Activated naive CD8-positive, alpha-beta T cell treated with anti-CD3 and anti-CD28 coated beads, Interleukin-2, amount 10 ng/mL, durations not matched to agents 7 days and 5 days (primary cell): Measurements from ENCODE around the gene SERPINA1. TPM values are rescaled to one million over a fixed set of nuclear protein-coding genes. Genes with fewer than 3 reads are reported as not detected.
"Not testable (repeated sequence)": the region's sequence is repeated elsewhere in the genome, so short reads cannot be mapped to it uniquely, and the experiment has no call there.

Source experiments
- ATAC-seq: fragments of 150-1000 bp; cut with Tn5 transposase; one replicate; pipeline ENCODE4 v1.10.0; 2021; ENCODE audit warnings: low read depth, moderate library complexity
- POLR2A ChIA-PET: fragments of 350-600 bp; sonication (Branson Sonifier 250); formaldehyde crosslinking; loops from one replicate; lab custom pipeline; 2021; ENCODE audit warnings: antibody characterized with exemption; lab: Charles Lee
- DNase-seq: peaks from one replicate; pipeline ENCODE4 v3.0.0; 2021
- H3K27ac Mint-ChIP-seq: one replicate; pipeline ENCODE4 v1.8.0; 2022; ENCODE audit warnings: mild to moderate bottlenecking, mixed read lengths
- H3K27me3 Mint-ChIP-seq: one replicate; pipeline ENCODE4 v1.8.0; 2022; ENCODE audit warnings: mild to moderate bottlenecking, moderate library complexity, mixed read lengths
- H3K36me3 Mint-ChIP-seq: one replicate; pipeline ENCODE4 v1.8.0; 2021; ENCODE audit warnings: mild to moderate bottlenecking, mixed read lengths
- H3K4me1 Mint-ChIP-seq: one replicate; pipeline ENCODE4 v1.8.0; 2021; ENCODE audit warnings: mixed read lengths
- H3K4me3 Mint-ChIP-seq: one replicate; pipeline ENCODE4 v1.8.0; 2022; ENCODE audit warnings: mild to moderate bottlenecking, moderate library complexity, mixed read lengths
- H3K9me3 Mint-ChIP-seq: one replicate; pipeline ENCODE4 v1.8.0; 2021; ENCODE audit warnings: mixed read lengths
- total RNA-seq, 2 experiments: library from RNA; stranded (reverse); gene quantifications; one replicate each; pipeline ENCODE4 v1.2.3, GENCODE V29; 2021

Gene SERPINA1
- total RNA-seq, 2 experiments from 2014 or later = 0.20 TPM; not detected in 1

DNA sequence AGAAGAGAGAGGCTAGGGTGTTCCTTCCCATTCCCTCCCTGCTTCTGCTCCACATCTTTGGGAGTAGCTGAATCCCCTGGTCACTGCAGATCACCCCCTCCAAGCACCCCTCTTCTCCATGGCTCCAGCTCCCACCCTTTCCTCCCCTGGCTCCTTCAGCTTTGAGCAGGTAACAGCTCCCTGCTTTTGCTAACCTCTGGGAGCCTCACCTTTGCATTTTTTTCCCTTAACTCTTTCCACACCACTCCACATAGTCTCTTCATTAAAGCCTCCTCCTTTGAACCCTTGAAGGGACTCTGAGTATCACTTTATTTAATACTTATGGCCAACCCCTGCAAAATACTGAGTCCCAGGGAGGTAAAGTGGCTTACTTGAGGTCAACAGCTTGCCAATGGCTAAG, 39.6 kb downstream of the SERPINA1 start:
- Mint-ChIP-seq H3K4me3 (no peak overlapping the region), H3K4me1 (no peaks in the 10 kb centered on the region), H3K27ac (no peak overlapping the region), H3K36me3 (no peaks in the 10 kb centered on the region), H3K27me3 (peaks cover under 1% of the 10 kb centered on the region), H3K9me3 (peaks cover 3% of the 10 kb centered on the region)
- DNase-seq (no peak), ATAC-seq (no peak)
- POLR2A ChIA-PET = no interaction called here

DNA sequence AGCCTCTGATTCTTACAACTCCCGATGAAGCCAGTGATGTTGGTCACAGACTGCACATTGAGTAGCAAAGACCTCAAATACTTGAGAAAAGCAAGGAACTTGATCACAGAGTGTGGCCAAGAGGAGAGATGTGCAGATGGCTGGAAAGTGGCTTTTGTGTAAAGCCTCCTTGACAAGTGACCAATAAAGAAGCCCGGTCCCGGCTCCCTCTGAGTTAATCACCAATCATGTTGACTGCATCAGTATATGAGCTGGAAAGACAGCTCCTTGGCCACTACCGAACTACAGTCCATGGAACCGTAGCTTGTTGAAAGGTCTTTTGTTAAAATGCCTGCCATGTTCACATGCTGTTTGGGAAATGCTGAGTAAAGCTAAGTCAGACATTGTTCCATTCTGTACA, 41.6 kb downstream of the SERPINA1 start:
- ATAC-seq (no peak), DNase-seq (no peak)
- Mint-ChIP-seq H3K4me1 (no peaks in the 10 kb centered on the region), H3K36me3 (no peaks in the 10 kb centered on the region), H3K27ac (no peak overlapping the region), H3K4me3 (no peak overlapping the region), H3K27me3 (no peaks in the 10 kb centered on the region), H3K9me3 (peaks cover 2% of the 10 kb centered on the region)
- POLR2A ChIA-PET = no interaction called here

DNA sequence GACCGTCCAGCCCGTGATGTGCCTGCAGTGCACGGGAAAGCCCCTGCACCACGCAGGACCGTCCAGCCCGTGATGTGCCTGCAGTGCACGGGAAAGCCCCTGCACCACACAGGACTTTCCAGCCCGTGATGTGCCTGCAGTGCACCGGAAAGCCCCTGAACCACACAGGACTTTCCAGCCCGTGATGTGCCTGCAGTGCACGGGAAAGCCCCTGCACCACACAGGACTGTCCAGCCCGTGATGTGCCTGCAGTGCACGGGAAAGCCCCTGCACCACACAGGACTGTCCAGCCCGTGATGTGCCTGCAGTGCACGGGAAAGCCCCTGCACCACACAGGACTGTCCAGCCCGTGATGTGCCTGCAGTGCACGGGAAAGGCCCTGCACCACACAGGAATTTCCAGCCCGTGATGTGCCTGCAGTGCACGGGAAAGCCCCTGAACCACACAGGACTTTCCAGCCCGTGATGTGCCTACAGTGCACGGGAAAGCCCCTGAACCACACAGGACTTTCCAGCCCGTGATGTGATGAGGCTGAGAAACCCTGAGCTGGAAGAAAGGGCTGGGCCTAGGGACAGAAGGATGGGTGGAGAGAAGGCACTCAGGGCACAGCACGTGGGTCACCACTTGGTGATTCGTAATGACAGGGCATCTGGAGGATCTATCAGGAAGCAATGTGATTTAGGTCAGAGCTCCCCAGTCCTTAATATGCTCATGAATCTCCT, 42.2 kb downstream of the SERPINA1 start:
- DNase-seq, H3K27ac Mint-ChIP-seq, H3K9me3 Mint-ChIP-seq, H3K4me3 Mint-ChIP-seq, POLR2A ChIA-PET, H3K4me1 Mint-ChIP-seq, ATAC-seq, H3K27me3 Mint-ChIP-seq, H3K36me3 Mint-ChIP-seq: not testable (repeated sequence)

DNA sequence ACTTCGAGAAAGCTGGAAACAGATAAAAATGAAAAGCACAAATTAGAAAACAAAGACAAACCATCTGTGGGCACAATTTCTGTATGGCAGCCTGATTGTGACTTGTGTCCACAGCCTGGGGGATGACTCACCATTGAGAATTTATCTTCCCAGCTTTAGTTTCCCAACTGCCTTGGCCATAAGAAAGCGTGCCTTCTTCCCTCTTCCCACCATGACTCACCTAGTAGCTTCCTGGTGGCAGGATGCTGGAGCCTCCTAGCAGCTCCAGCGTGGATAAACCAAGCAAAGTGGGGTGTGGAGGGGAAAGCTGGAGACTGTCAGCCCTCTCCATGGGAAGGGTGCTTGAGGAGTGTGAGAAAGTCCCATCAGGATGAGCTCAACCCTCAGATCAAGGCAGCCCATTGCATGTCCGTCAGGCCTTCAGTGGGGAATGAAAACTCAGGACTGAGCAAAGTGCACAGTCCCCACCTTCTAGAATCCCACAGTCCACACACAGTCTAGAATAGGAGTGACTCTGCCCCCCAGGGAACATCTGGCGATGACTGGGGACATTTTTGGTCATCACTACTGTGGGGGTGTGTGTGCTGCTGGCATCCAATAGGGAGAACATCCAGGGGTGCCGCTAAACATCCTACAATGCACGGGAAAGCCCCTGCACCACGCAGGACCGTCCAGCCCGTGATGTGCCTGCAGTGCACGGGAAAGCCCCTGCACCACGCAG, 42.9 kb downstream of the SERPINA1 start:
- peaks cover 3% of the 10 kb centered on the region for H3K27me3 Mint-ChIP-seq
- H3K9me3 Mint-ChIP-seq = peaks cover 3% of the 10 kb centered on the region
- POLR2A ChIA-PET = no interaction called here
- H3K4me1 Mint-ChIP-seq = no peaks in the 10 kb centered on the region
- H3K36me3 Mint-ChIP-seq = no peaks in the 10 kb centered on the region
- no peak overlapping the region for H3K4me3 Mint-ChIP-seq
- H3K27ac Mint-ChIP-seq = no peak overlapping the region
- no peak for DNase-seq
- ATAC-seq = no peak

DNA sequence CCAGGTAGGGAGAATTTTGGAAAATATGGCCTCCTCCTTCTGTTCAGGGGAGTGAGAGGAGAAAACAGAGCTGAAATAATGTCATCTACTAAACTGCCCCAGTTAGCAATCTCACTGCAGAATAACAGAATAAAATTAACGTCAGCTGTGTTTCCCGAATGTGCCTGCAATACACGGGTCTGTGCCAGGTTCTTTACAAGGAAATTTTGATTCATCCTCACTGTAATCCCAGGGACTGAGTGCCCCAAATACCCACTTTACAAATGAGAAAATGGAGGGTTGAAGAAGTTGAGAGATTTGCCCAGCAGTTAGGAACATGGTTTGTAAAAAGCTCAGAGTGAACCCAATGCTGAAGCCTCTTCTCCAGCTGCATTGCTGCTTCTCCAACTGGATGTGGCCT, 44.0 kb downstream of the SERPINA1 start:
- no peak for ATAC-seq
- no peak overlapping the region for H3K4me3 Mint-ChIP-seq
- H3K9me3 Mint-ChIP-seq = peaks cover 3% of the 10 kb centered on the region
- POLR2A ChIA-PET = no interaction called here
- H3K27me3 Mint-ChIP-seq = peaks cover 3% of the 10 kb centered on the region
- H3K4me1 Mint-ChIP-seq = no peaks in the 10 kb centered on the region
- no peak overlapping the region for H3K27ac Mint-ChIP-seq
- H3K36me3 Mint-ChIP-seq = no peaks in the 10 kb centered on the region
- no peak for DNase-seq

DNA sequence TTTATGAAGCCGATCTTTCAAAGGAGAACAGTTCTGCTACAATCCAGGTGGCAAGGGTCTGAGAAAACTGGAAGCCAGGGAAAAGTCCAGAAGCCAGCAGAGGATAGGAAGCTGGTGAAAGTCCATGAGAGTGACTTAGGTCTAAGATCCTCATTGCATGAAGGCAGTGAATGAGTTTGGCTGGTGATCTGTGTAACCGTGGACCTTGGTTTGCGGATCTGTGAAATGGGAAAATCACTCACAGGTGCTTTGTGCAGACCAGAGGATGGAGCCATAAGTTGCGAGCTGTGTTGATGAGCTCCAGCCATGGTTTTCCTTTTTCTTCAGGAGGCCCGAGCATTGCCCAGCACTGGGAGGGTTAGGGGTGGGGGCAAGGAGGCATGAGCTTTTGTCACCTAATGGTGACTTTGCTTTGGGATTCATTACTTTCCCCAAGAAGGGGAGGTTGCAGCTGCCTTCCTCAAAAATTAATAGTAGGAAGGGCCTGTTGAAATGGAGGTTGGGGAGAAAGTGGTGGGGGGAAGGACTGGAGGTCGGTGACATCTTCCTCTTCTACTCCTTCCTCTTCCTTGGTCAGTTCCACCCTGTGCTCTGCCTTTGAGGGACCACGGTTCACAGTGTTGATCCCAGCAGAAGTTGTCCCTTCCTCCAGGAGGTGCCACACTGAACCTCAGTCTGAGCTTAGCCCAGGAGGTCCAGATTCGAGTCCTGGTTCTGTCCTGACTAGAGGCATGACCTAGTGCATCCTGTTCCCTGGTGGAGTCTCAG, 45.0 kb downstream of the SERPINA1 start:
- no peaks in the 10 kb centered on the region for H3K36me3 Mint-ChIP-seq

DNA sequence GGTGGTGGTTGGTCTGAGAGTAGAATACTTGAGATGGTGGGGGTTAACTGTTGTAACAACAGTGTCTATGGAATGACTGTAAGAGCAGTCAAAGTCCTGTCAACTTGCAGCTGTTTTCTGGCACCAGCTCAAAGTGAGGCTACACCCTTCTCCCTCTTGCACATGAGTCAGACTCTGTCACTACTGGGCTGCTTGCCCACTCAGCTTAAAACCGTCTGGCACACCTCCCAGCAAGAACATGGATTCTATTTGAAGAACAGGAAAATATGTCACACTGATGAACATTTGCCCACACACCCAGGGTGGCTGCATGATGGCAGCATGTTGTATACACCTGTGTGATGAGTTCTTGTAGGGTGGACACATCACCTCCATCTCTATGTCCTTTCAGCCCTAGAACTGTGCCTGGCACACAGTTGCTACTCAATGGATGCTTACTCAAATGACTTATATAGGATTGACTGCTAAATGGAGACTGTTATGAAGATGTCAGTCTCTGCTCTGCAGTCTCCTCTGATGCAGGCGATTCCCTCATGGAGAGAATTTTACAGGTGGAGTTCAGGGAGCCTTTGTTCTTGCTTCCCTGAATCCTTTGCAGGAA, 46.0 kb downstream of the SERPINA1 start:
- ATAC-seq (no peak), DNase-seq (no peak)

More for the DNA sequence above, 45.0 kb downstream of the SERPINA1 start:
- DNase-seq (no peak), ATAC-seq (no peak)
- Mint-ChIP-seq H3K4me3 (no peak overlapping the region), H3K9me3 (peaks cover 3% of the 10 kb centered on the region), H3K4me1 (no peaks in the 10 kb centered on the region), H3K27ac (no peak overlapping the region), H3K27me3 (peaks cover 3% of the 10 kb centered on the region)
- POLR2A ChIA-PET = no interaction called here

DNA sequence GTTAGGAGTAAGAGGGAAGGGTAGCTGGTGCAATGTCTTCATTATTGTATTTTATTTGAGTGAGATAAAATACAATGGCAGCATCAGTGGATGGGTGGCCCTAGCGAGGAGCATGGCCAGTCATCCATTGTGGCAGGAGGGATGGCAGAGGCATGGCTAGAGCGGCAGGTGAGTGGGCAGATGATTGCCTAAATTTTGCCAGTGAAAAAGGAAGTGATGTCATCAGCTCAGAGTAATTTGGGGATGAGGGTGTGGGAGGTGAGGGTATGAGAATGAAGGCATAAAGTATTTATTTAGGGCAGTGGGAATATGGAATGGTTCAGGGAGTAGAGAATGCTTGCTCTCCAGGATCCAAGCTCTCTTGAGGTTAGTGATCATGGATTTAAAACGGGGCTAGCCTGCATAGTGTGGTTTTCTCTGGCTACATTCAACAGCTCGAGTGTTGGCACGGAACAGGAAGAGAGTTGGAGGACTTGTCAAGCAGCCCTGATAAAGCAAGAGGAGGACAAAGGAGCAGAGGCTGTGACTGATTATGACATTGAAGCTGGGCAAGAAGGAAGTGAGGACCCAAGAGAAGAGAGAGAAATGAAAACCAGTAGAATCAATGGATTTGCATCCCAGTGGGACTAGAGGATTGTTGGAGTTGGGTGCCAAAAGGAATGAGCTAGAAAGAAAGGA, 46.6 kb downstream of the SERPINA1 start:
- ATAC-seq = no peak
- peaks cover 3% of the 10 kb centered on the region for H3K27me3 Mint-ChIP-seq
- DNase-seq = no peak
- POLR2A ChIA-PET = no interaction called here
- H3K9me3 Mint-ChIP-seq = peaks cover 1% of the 10 kb centered on the region
- H3K36me3 Mint-ChIP-seq = no peaks in the 10 kb centered on the region
- no peaks in the 10 kb centered on the region for H3K4me1 Mint-ChIP-seq
- H3K27ac Mint-ChIP-seq = no peak overlapping the region
- no peak overlapping the region for H3K4me3 Mint-ChIP-seq

More for the DNA sequence above, 46.0 kb downstream of the SERPINA1 start:
- Mint-ChIP-seq H3K27ac (no peak overlapping the region), H3K4me1 (no peaks in the 10 kb centered on the region), H3K27me3 (peaks cover 3% of the 10 kb centered on the region), H3K36me3 (no peaks in the 10 kb centered on the region), H3K4me3 (no peak overlapping the region), H3K9me3 (peaks cover 3% of the 10 kb centered on the region)
- POLR2A ChIA-PET = no interaction called here

DNA sequence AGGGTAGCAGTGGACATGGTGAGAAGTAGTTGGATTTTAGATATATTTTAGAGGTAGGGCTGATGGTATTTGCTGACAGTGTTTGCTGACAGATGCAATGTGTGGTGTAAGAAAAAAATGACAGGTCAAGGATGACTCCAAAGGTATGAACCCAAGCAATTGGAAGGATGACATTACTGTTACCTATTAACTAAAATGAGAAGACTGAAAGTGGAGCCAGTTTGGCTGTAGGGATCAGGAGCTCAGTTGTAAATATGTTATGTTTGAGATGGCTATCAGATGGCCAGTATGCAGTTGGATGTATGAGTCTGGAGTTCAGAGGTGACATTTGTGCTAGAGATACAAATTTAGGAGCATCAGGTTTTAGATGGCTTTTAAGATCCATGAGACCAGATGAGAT, 47.9 kb downstream of the SERPINA1 start:
- ATAC-seq (no peak), DNase-seq (no peak)
- Mint-ChIP-seq H3K27me3 (peaks cover 4% of the 10 kb centered on the region), H3K9me3 (peaks cover 1% of the 10 kb centered on the region), H3K27ac (no peak overlapping the region), H3K4me1 (no peaks in the 10 kb centered on the region), H3K4me3 (no peak overlapping the region), H3K36me3 (no peaks in the 10 kb centered on the region)
- POLR2A ChIA-PET = no interaction called here

DNA sequence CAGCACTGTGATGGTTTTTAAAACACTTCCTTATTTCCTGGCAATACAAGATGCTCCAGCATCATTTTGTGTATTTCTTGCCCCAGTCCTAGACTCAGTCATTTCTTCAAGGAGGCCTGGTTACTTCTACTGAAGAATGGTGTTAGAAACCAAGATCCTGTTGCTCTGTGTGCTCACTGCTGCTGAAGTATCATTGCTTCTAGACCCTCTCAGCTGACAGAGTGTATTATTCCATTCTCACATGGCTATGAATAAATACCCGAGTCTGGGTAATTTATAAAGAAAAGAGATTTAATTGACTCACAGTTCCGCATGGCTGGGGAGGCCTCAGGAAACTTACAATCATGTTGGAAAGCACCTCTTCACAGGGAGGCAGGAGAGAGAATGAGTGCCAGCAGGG, 50.4 kb downstream of the SERPINA1 start:
- DNase-seq = no peak
- no peaks in the 10 kb centered on the region for H3K4me1 Mint-ChIP-seq
- no peaks in the 10 kb centered on the region for H3K36me3 Mint-ChIP-seq
- H3K9me3 Mint-ChIP-seq = peaks cover 1% of the 10 kb centered on the region
- no peak overlapping the region for H3K4me3 Mint-ChIP-seq
- H3K27ac Mint-ChIP-seq = no peak overlapping the region
- H3K27me3 Mint-ChIP-seq = peaks cover 16% of the 10 kb centered on the region
- POLR2A ChIA-PET = no interaction called here
- ATAC-seq = no peak

DNA sequence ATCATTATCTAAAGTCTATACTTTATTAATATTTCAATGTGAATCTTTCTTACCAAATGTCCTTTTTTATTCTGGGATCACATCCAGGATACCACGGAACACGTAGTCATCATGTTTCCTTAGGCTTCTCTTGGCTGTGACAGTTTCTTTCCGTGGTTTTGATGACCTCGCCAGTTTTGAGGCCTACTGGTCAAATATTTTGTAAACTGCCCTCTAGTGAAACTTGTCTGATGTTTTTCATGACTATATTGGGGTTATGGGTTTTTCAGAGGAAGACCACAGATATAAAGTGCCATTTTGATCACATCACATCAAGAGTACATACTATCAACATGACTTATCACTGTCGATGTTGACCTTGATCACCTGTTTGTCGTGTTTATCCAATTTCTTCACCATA, 51.1 kb downstream of the SERPINA1 start:
- peaks cover 1% of the 10 kb centered on the region for H3K9me3 Mint-ChIP-seq
- H3K36me3 Mint-ChIP-seq = no peaks in the 10 kb centered on the region
- H3K4me3 Mint-ChIP-seq = no peak overlapping the region
- H3K4me1 Mint-ChIP-seq = no peaks in the 10 kb centered on the region
- no peak overlapping the region for H3K27ac Mint-ChIP-seq
- ATAC-seq (no peak), DNase-seq (no peak)
- POLR2A ChIA-PET = no interaction called here
- peaks cover 20% of the 10 kb centered on the region for H3K27me3 Mint-ChIP-seq

DNA sequence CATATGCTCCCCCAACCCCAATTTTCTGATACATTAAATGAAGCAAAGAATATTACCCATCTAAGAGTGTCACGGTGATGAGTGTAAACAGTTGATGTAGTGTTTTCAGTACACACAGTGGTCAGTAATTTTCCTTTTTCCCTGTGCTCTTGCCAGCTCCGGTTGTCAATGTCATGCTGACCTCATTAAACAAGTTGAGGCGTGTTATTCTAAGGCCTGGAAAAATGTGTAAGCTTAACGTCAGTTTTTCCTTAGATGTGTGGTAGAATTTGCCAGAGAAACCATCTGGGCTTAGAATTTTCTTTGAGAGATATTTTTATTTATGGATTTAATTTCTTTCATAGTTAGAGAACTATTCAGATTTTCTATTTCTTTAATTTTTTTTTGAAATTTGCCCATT, 53.5 kb downstream of the SERPINA1 start:
- H3K27ac Mint-ChIP-seq = no peak overlapping the region
- no peak for ATAC-seq
- no peaks in the 10 kb centered on the region for H3K4me1 Mint-ChIP-seq
- peaks cover 17% of the 10 kb centered on the region for H3K27me3 Mint-ChIP-seq
- POLR2A ChIA-PET = no interaction called here
- H3K9me3 Mint-ChIP-seq = no peaks in the 10 kb centered on the region
- no peak for DNase-seq
- H3K4me3 Mint-ChIP-seq = no peak overlapping the region
- H3K36me3 Mint-ChIP-seq = no peaks in the 10 kb centered on the region

DNA sequence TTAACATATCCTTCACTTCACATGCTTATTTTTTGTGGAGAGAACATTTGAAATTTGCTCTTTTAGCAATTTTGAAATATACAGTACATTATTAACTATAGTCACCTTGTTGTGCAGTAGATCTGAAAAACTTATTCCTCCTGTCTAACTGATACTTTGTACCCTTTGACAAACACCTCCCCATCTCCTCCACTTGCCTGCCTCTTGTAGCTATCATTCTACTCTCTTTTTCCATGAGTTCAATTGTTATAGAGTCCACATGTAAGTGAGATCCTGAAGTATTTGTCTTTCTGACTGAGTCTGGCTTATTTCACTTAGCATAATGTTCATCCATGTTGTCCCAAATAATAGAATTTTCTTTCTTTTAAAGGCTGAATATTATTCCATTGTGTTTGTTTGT, 55.8 kb downstream of the SERPINA1 start:
- H3K4me1 Mint-ChIP-seq = no peaks in the 10 kb centered on the region
- no peak overlapping the region for H3K27ac Mint-ChIP-seq
- POLR2A ChIA-PET = no interaction called here
- DNase-seq (no peak), ATAC-seq (no peak)
- H3K27me3 Mint-ChIP-seq = peaks cover 23% of the 10 kb centered on the region
- no peaks in the 10 kb centered on the region for H3K36me3 Mint-ChIP-seq
- no peaks in the 10 kb centered on the region for H3K9me3 Mint-ChIP-seq
- no peak overlapping the region for H3K4me3 Mint-ChIP-seq
